Activated CD8-positive, alpha-beta memory T cell treated with anti-CD3 and anti-CD28 coated beads, Interleukin-2, amount 50 U/mL, for 1 hour (primary cell): ENCODE results near the gene CEP350.

ENCODE experiments used
- DNase-seq: peaks from one replicate; pipeline ENCODE4 v3.0.0-alpha.2; 2020; ENCODE audit errors: extremely low read depth

The CEP350 gene

GRCh38 chr1:179954493-179955286 lies at the start of gene CEP350:
Gene CEP350 (plus strand): TSS chr1:179954810. CDS start chr1:179986182, 31,372 bp downstream.
- DNase-seq: peak; percentile 97

- DNase-seq: no peak
Measured at GRCh38 chr1:179910934-179911333, 43.7 kb upstream of the CEP350 start.

GRCh38 chr1:179911812-179912211 lies 42.8 kb upstream of the CEP350 start:
- no peak for DNase-seq

GRCh38 chr1:179917601-179918429 lies 36.8 kb upstream of the CEP350 start:
- no peak for DNase-seq

GRCh38 chr1:179921472-179921871 lies 33.1 kb upstream of the CEP350 start:
- no peak for DNase-seq

GRCh38 chr1:179921981-179922872 lies 32.4 kb upstream of the CEP350 start:
- no peak for DNase-seq

- no peak for DNase-seq
Measured at GRCh38 chr1:179923029-179923428, 31.6 kb upstream of the CEP350 start.

- DNase-seq: no peak
Measured at GRCh38 chr1:179924268-179924667, 30.3 kb upstream of the CEP350 start.

- DNase-seq: no peak
Measured at GRCh38 chr1:179925302-179925701, 29.3 kb upstream of the CEP350 start.

- DNase-seq: no peak
Measured at GRCh38 chr1:179925922-179926849, 28.4 kb upstream of the CEP350 start.

- no peak for DNase-seq
Measured at GRCh38 chr1:179926850-179927205, 27.8 kb upstream of the CEP350 start.

- no peak for DNase-seq
Measured at GRCh38 chr1:179929955-179930798, 24.4 kb upstream of the CEP350 start.

GRCh38 chr1:179930867-179931266 lies 23.7 kb upstream of the CEP350 start:
- DNase-seq: no peak

- no peak for DNase-seq
Measured at GRCh38 chr1:179933219-179933618, 21.4 kb upstream of the CEP350 start.

- no peak for DNase-seq
Measured at GRCh38 chr1:179935909-179936496, 18.6 kb upstream of the CEP350 start.

GRCh38 chr1:179937668-179938254 lies 16.8 kb upstream of the CEP350 start:
- DNase-seq: no peak

GRCh38 chr1:179938752-179939151 lies 15.9 kb upstream of the CEP350 start:
- DNase-seq: no peak

- no peak for DNase-seq
Measured at GRCh38 chr1:179939941-179940340, 14.7 kb upstream of the CEP350 start.

GRCh38 chr1:179941454-179941853 lies 13.2 kb upstream of the CEP350 start:
- DNase-seq: no peak
